Ovary (tissue), 9 donors: ENCODE measurements around the gene POFUT1. TPM values are rescaled to one million over a fixed set of nuclear protein-coding genes. Genes with fewer than 3 reads are reported as not detected.
"Not testable (repeated sequence)": the region's sequence is repeated elsewhere in the genome, so short reads cannot be mapped to it uniquely, and the experiment has no call there.

ENCODE experiments used
- DNase-seq, 5 donors: peaks; one replicate each; pipeline ENCODE4 v3.0.0-alpha.2; 2019 to 2020
- H3K27ac ChIP-seq, 2 donors: fragments of 200-600 bp; one replicate each; pipeline versions ENCODE4 v1.5.1 to v1.8.0; 2019 to 2022
- H3K27me3 ChIP-seq: fragments of 200-600 bp; one replicate; pipeline ENCODE4 v1.8.0; 2022
- H3K36me3 ChIP-seq: fragments of 200-600 bp; sonication (generic); one replicate; pipeline ENCODE4 v1.5.1; 2019
- H3K4me1 ChIP-seq: one replicate; pipeline ENCODE4 v1.8.1; 2013; ENCODE audit warnings: mild to moderate bottlenecking, moderate library complexity; ENCODE audit not compliant: insufficient read depth
- H3K4me3 ChIP-seq: fragments of 200-600 bp; sonication (generic); one replicate; pipeline ENCODE4 v1.5.1; 2017
- H3K9me3 ChIP-seq, 2 donors: fragments of 200-600 bp in 1 of 2; sonication (generic) in 1 of 2; one replicate each; pipeline versions ENCODE4 v1.5.1 to v1.8.1; 2013 to 2019; ENCODE audit warnings: mild to moderate bottlenecking in 1 of 2, moderate library complexity in 1 of 2
- CTCF ChIP-seq, 3 donors: fragments of 450-650 bp in 2 of 3; fragments of 200-600 bp in 1 of 3; IDR thresholded peaks; one replicate each; pipeline versions ENCODE4 v1.5.1 to v1.8.0; 2016 to 2022; ENCODE audit warnings: antibody characterized with exemption in 3 of 3, mild to moderate bottlenecking in 1 of 3
- EP300 ChIP-seq: sonication (generic); formaldehyde crosslinking; IDR thresholded peaks from one replicate; pipeline ENCODE4 v1.6.1; 2017; ENCODE audit warnings: antibody characterized with exemption
- POLR2A ChIP-seq: fragments of 450-650 bp; IDR thresholded peaks from one replicate; pipeline ENCODE4 v1.6.1; 2017; ENCODE audit warnings: antibody characterized with exemption, mild to moderate bottlenecking, moderate library complexity
- WGBS, 3 donors: extraction: QIAGEN DNeasy Blood & Tissue Kit in 1 of 3; methylation state at CpG; one replicate each; pipeline versions ENCODE4 v1.1.5 to v1.1.7; 2013 to 2017; 5-methylcytosine and 5-hydroxymethylcytosine counted together
- intact Hi-C, 4 donors: fragments of 100-400 bp; cut with DNase I; formaldehyde crosslinking; loops; one replicate each; pipeline versions ENCODE4 v1.11.0 to v1.15.1; 2022 to 2023
- polyA plus RNA-seq, 2 donors: library from polyadenylated mRNA; stranded (reverse); fragments of 200-250 nt in 1 of 2; fragments of 350-450 nt in 1 of 2; fragmentation: Illumina TruSeq in 1 of 2; extraction: RNeasy Lipid Tissue Mini Kit (QIAGEN cat#74804) in 1 of 2; gene quantifications; one replicate each; pipeline ENCODE4 v1.2.3, GENCODE V29; 2013 to 2014
- total RNA-seq, 7 donors: library from RNA; depleted of rRNA in 2 of 7; stranded (reverse); fragments of >200 nt in 2 of 7; fragmentation: NEBNext Ultra II Directional in 3 of 7; extraction: Animal tissue kit (Norgen Biotek cat#: 25700) in 3 of 7; gene quantifications; one replicate each; pipeline versions ENCODE4 v1.1.0 to v1.2.4, GENCODE V29; 2016 to 2023
- donor health status: DM: no; HTN: no; CAD: no; lungs with moderate emphysema.
- donor health status: DM: no; HTN: no; CAD: no.
- donor health status: Bipolar disorder and iron deficiency.
- donor health status: DM: yes; HTN: yes; CAD: no.
- donor health status: DM: no; HTN: no; CAD: no.
- donor health status: DM: yes; HTN: yes; CAD: no.

POFUT1 gene
- total and polyA plus RNA-seq, 9 donors = 18.0 to 48.4 (median 32.3) TPM

GRCh38 chr20:32191422-32191821 is 16.3 kb upstream of the POFUT1 start:
- whole genome bisulfite sequencing, 3 donors = 61 to 69% (median 62%) methylated on average over 3 of the region's 3 CpGs
- H3K4me1 ChIP-seq = peaks cover 19% of the 10 kb centered on the region
- H3K4me3 ChIP-seq = no peak overlapping the region
- H3K9me3 ChIP-seq = no peaks in the 10 kb centered on the region
- no peak for DNase-seq
- intact Hi-C loops = loop anchor here in 1 of 4 donors (10.0 kb wide), 1 partner anchor 87 kb away; the partner anchor contains the start of gene TM9SF4
- H3K36me3 ChIP-seq = no peaks in the 10 kb centered on the region
- H3K27me3 ChIP-seq = no peaks in the 10 kb centered on the region
- TF ChIP-seq EP300 (no peak), CTCF (IDR thresholded peaks at IDR 0.05) (no peak), POLR2A (no peak)
- H3K27ac ChIP-seq = no peak overlapping the region

DNA sequence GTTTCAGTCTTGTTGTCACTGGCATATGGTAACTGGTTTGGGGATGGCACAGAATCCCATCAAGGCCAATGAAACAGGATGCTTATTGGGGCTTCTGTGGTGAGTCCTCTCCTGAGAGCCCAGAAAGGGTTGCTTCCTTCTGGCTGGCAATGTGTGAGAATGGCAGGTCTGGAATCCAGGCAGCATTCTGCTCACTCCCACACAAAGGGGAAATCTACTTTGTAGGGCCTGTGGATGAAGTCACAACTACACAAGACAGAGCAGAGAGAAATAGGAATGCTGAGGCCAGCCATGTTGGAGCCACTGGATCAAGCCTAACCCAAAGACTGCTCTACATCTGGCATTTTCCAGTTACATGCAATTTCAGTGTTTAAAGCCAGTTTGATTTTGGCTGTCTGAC is 15.8 kb upstream of the POFUT1 start:
- Histone ChIP-seq H3K27ac (no peak overlapping the region), H3K36me3 (no peaks in the 10 kb centered on the region), H3K4me3 (no peak overlapping the region), H3K27me3 (no peaks in the 10 kb centered on the region), H3K9me3 (no peaks in the 10 kb centered on the region), H3K4me1 (peaks cover 19% of the 10 kb centered on the region)
- TF ChIP-seq EP300 = no peak
- no peak for TF ChIP-seq CTCF (IDR thresholded peaks at IDR 0.05)
- no peak for TF ChIP-seq POLR2A
- DNase-seq = no peak
- intact Hi-C loops = loop anchor here in 1 of 4 donors (10.0 kb wide), 1 partner anchor 87 kb away; the partner anchor contains the start of gene TM9SF4

- Histone ChIP-seq H3K4me1 (peaks cover 19% of the 10 kb centered on the region), H3K36me3 (no peaks in the 10 kb centered on the region), H3K27me3 (no peaks in the 10 kb centered on the region), H3K4me3 (no peak overlapping the region), H3K9me3 (no peaks in the 10 kb centered on the region), H3K27ac (no peak overlapping the region)
- TF ChIP-seq CTCF (IDR thresholded peaks at IDR 0.05) (no peak), EP300 (no peak), POLR2A (no peak)
- peak in 1 of 5 donors; percentile 27 for DNase-seq
- 19 to 46% (median 22%) methylated on average over 3 of the region's 3 CpGs for WGBS, 3 donors
- intact Hi-C loops = loop anchor here in 1 of 4 donors (10.0 kb wide), 1 partner anchor 88 kb away; the partner anchor contains the start of gene TM9SF4
These were observed 15.0 kb upstream of the POFUT1 start for GRCh38 chr20:32192698-32193097.

- WGBS, 3 donors = 74 to 89% (median 85%) methylated on average over 5 of the region's 5 CpGs
- H3K27me3 ChIP-seq, H3K9me3 ChIP-seq, H3K36me3 ChIP-seq, H3K4me3 ChIP-seq, DNase-seq, H3K27ac ChIP-seq: not testable (repeated sequence)
- H3K4me1 ChIP-seq = peaks cover 15% of the 10 kb centered on the region
- intact Hi-C loops = loop anchor here in 1 of 4 donors (10.0 kb wide), 1 partner anchor 89 kb away; the partner anchor contains the start of gene TM9SF4
These were observed 14.3 kb upstream of the POFUT1 start for GRCh38 chr20:32193336-32193735.

- Histone ChIP-seq H3K4me1 (peaks cover 9% of the 10 kb centered on the region), H3K9me3 (no peaks in the 10 kb centered on the region), H3K4me3 (no peak overlapping the region), H3K27ac (no peak overlapping the region), H3K27me3 (no peaks in the 10 kb centered on the region), H3K36me3 (no peaks in the 10 kb centered on the region)
- TF ChIP-seq CTCF (IDR thresholded peaks at IDR 0.05) (no peak), EP300 (no peak), POLR2A (no peak)
- intact Hi-C loops = loop anchor here in 1 of 4 donors (10.0 kb wide), 1 partner anchor 89 kb away; the partner anchor contains the start of gene TM9SF4
- DNase-seq = no peak
- 82 to 86% (median 83%) methylated on average over 6 of the region's 6 CpGs for WGBS, 3 donors
These were observed 13.7 kb upstream of the POFUT1 start for GRCh38 chr20:32193996-32194395.
